Esophagus muscularis mucosa (tissue), 4 donors: ENCODE data around the gene PDK2. TPM values are rescaled to one million over a fixed set of nuclear protein-coding genes. Genes with fewer than 3 reads are reported as not detected.

Source experiments
- DNase-seq: peaks from one replicate; pipeline ENCODE4 v3.0.0-alpha.2; 2017; ENCODE audit errors: extremely low spot score
- H3K27ac ChIP-seq, 4 donors: fragments of 200-600 bp; sonication (generic); replicated peaks in 1 of 4; 1 replicate in 3 of 4; 2 replicates in 1 of 4; pipeline ENCODE4 v1.5.1; 2016 to 2019; ENCODE audit warnings: mild to moderate bottlenecking in 1 of 4
- H3K27me3 ChIP-seq, 4 donors: fragments of 200-600 bp; sonication (generic); one replicate each; pipeline versions ENCODE4 v1.5.1 to v1.6.0; 2016 to 2019
- H3K36me3 ChIP-seq, 4 donors: fragments of 200-600 bp; sonication (generic); one replicate each; pipeline ENCODE4 v1.5.1; 2016 to 2019
- H3K4me1 ChIP-seq, 4 donors: fragments of 200-600 bp; sonication (generic); one replicate each; pipeline ENCODE4 v1.5.1; 2016 to 2019
- H3K4me3 ChIP-seq, 4 donors: fragments of 200-600 bp; sonication (generic); 1 replicate in 2 of 4; 2 replicates in 2 of 4; pipeline ENCODE4 v1.5.1; 2016 to 2019; ENCODE audit warnings: mild to moderate bottlenecking in 4 of 4, moderate library complexity in 1 of 4
- H3K9me3 ChIP-seq, 4 donors: fragments of 200-600 bp; sonication (generic); 1 replicate in 3 of 4; 2 replicates in 1 of 4; pipeline ENCODE4 v1.5.1; 2016 to 2019
- EP300 ChIP-seq: sonication (generic); formaldehyde crosslinking; IDR thresholded peaks from one replicate; pipeline ENCODE4 v1.6.1; 2017; ENCODE audit warnings: antibody characterized with exemption
- POLR2A ChIP-seq: fragments of 450-650 bp; IDR thresholded peaks from one replicate; pipeline ENCODE4 v1.6.1; 2017; ENCODE audit warnings: antibody characterized with exemption, moderate library complexity, mild to moderate bottlenecking, low read depth
- POLR2AphosphoS5 ChIP-seq, 2 donors: sonication (generic); formaldehyde crosslinking; IDR thresholded peaks; one replicate each; pipeline ENCODE4 v1.6.1; 2017; ENCODE audit warnings: antibody characterized with exemption in 2 of 2
- WGBS: methylation state at CpG from one replicate; pipeline ENCODE4 v1.1.5; 2018; 5-methylcytosine and 5-hydroxymethylcytosine counted together
- intact Hi-C: fragments of 100-400 bp; cut with DNase I; formaldehyde crosslinking; loops from one replicate; pipeline ENCODE4 v1.15.1; 2023
- total RNA-seq, 4 donors: library from RNA; depleted of rRNA; stranded (reverse); fragments of >200 nt; gene quantifications; one replicate each; pipeline versions ENCODE4 v1.1.0 to v1.2.1, GENCODE V29; 2016
- TF ChIP-seq, protein P1 (sequence below), 3 experiments: fragments of 200-600 bp in 2 of 3; fragments of 450-650 bp in 1 of 3; sonication (generic) in 2 of 3; IDR thresholded peaks; one replicate each; pipeline ENCODE4 v1.5.1; 2017 to 2019; ENCODE audit warnings: antibody characterized with exemption in 3 of 3, mild to moderate bottlenecking in 2 of 3, moderate library complexity in 1 of 3

The PDK2 gene
- total RNA-seq, 4 donors from 2014 or later = 31.6 to 118 (median 61.4) TPM

DNA sequence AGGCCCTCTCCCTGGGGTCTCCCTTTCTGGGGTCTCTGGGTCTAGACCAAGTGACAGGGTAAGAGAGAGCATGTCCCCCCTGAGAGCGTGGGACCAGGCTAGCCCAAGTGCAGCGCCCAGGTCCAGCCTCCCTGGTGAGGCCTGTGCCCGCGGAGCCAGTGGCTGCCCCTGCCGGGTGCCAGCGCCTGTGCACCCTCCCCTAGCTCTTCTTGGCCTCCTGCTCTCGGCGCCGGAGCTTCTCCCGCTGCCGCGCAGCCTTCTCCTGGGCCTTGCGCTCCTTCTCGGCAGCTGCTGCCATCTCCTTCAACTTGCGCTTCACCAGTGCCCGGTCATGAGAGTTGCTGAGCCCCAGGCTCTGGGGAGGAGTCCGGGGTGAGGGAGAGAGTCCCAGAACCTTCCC is 17.5 kb downstream of the PDK2 start:
- intact Hi-C loops = loop anchor here (5.0 kb wide), 1 partner anchor 35 kb away; no protein-coding TSS in a partner anchor
- no peak for DNase-seq
- WGBS = no CpG with 5 or more reads among the region's 17 CpGs
- H3K4me1 ChIP-seq = peaks cover 36 to 54% (median 44%) of the 10 kb centered on the region in 4 donors
- peaks cover 0 to 5% (median 0%) of the 10 kb centered on the region in 4 donors for H3K27me3 ChIP-seq
- peaks cover 20 to 32% (median 30%) of the 10 kb centered on the region in 4 donors for H3K36me3 ChIP-seq
- H3K4me3 ChIP-seq = no peak overlapping the region
- H3K9me3 ChIP-seq = no peaks in the 10 kb centered on the region
- H3K27ac ChIP-seq = peak overlapping the region; percentile 78 to 87 (median 80)
- no peak for TF ChIP-seq POLR2AphosphoS5 (IDR thresholded peaks at IDR 0.05)
- TF ChIP-seq, protein P1, sequence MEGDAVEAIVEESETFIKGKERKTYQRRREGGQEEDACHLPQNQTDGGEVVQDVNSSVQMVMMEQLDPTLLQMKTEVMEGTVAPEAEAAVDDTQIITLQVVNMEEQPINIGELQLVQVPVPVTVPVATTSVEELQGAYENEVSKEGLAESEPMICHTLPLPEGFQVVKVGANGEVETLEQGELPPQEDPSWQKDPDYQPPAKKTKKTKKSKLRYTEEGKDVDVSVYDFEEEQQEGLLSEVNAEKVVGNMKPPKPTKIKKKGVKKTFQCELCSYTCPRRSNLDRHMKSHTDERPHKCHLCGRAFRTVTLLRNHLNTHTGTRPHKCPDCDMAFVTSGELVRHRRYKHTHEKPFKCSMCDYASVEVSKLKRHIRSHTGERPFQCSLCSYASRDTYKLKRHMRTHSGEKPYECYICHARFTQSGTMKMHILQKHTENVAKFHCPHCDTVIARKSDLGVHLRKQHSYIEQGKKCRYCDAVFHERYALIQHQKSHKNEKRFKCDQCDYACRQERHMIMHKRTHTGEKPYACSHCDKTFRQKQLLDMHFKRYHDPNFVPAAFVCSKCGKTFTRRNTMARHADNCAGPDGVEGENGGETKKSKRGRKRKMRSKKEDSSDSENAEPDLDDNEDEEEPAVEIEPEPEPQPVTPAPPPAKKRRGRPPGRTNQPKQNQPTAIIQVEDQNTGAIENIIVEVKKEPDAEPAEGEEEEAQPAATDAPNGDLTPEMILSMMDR (IDR thresholded peaks at IDR 0.05) = no peak

DNA sequence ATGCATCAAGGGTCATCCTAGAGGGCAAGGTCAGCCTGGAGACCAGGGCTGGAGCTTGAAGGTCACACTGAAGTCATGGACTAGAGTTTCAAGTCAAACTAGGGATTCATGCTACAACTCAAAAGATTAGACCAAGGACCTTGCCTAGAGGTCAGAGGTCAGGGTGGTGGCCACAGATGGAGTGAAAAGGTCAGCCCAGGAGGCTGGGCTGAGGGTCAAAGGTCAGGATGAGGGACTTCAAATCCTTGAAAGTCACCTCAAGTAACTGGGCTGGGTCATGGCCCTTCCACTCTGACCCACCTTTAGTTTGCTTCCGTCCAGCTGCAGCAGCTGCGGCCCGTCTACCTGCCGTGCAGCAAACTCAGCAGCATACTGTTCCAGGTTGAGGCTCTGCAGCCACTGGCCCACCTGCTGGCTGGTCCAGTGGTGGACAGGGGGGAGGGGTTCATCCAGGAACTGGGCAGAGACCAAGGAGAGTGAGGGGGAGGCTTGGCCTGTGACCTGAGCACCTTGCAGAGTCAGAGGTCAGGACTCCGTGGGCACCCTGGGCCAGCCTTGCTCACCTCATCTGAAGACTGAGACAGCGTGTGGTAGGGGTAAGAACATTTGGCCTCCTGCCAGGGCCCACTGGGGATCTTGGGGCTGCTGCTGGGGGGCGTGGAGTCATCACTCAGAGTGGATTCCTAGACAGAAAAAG is 18.6 kb downstream of the PDK2 start:
- peaks cover 39 to 62% (median 51%) of the 10 kb centered on the region in 4 donors for H3K4me1 ChIP-seq
- peak overlapping the region in 3 of 4 donors; percentile 78 to 87 (median 80) for H3K27ac ChIP-seq
- H3K27me3 ChIP-seq = peaks cover 0 to 5% (median 0%) of the 10 kb centered on the region in 4 donors
- H3K9me3 ChIP-seq = no peaks in the 10 kb centered on the region
- DNase-seq = no peak
- peaks cover 14 to 22% (median 19%) of the 10 kb centered on the region in 4 donors for H3K36me3 ChIP-seq
- no peak for TF ChIP-seq POLR2AphosphoS5 (IDR thresholded peaks at IDR 0.05)
- TF ChIP-seq POLR2A = no peak
- no peak for TF ChIP-seq EP300
- TF ChIP-seq, protein P1 (IDR thresholded peaks at IDR 0.05) = no peak
- intact Hi-C loops = loop anchor here (5.0 kb wide), 1 partner anchor 34 kb away; no protein-coding TSS in a partner anchor
- WGBS = 91% methylated on average over 4 of the region's 7 CpGs
- H3K4me3 ChIP-seq = no peak overlapping the region

DNA sequence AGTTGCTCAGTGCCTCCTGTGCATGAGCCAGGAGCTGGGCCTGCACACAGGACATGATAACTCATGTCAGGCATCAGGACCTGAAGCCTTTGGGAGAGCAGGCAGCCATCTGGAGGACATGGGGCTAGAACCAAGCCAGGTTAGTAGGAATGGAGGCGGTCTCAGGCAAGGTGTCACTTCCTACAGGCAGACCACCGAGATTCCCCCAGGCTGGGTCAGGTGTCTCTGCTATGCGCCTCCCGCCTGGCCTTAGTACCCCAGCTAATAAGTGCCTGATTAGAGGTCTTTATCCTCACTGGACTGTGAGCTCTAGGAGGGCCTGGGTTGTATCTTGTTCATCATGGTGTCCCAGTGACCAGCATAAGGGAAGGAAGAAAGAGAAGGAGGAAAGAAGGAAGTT is 19.2 kb downstream of the PDK2 start:
- WGBS = 80% methylated on average over 3 of the region's 4 CpGs
- intact Hi-C loops = loop anchor here (5.0 kb wide), 1 partner anchor 33 kb away; no protein-coding TSS in a partner anchor
- no peak for DNase-seq
- Histone ChIP-seq H3K4me3 (no peak overlapping the region), H3K9me3 (no peaks in the 10 kb centered on the region), H3K4me1 (peaks cover 39 to 62% (median 51%) of the 10 kb centered on the region in 4 donors), H3K36me3 (peaks cover 11 to 15% (median 13%) of the 10 kb centered on the region in 4 donors), H3K27me3 (peaks cover 0 to 5% (median 0%) of the 10 kb centered on the region in 4 donors), H3K27ac (no peak overlapping the region)
- TF ChIP-seq, protein P1 (IDR thresholded peaks at IDR 0.05) = no peak
- TF ChIP-seq POLR2A (no peak), POLR2AphosphoS5 (IDR thresholded peaks at IDR 0.05) (no peak), EP300 (no peak)

DNA sequence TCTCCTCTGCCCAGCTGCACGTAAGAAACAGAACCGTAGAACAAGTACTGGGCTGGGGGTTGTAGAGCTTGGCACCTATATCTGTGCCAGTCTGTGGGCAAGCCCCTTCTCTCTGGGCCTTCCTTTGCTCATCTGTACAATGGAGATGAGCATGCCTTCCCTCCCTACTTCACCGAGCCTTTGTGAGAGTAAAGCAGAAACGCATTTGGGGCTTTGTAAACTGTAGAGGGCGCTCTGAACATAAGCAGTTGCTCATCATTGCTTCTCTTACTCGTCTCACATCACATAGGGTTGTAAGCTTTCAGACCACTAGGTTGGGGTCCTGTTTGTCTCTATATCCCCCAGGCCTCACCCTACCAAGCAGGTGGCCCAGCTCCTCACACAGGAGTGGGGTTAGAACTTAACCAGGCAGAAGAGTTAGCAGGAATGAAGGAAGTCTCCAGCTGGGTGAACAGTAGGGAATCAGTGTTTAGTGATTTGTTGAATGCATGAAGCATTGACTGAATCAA is 19.8 kb downstream of the PDK2 start:
- Histone ChIP-seq H3K9me3 (no peaks in the 10 kb centered on the region), H3K27me3 (peaks cover 0 to 5% (median 0%) of the 10 kb centered on the region in 4 donors), H3K4me3 (no peak overlapping the region), H3K36me3 (peaks cover 6 to 10% (median 8%) of the 10 kb centered on the region in 4 donors), H3K27ac (no peak overlapping the region), H3K4me1 (peaks cover 39 to 62% (median 51%) of the 10 kb centered on the region in 4 donors)
- TF ChIP-seq, protein P1 (IDR thresholded peaks at IDR 0.05) = peak; percentile 35 to 61 (median 48)
- TF ChIP-seq POLR2A = no peak
- no peak for TF ChIP-seq POLR2AphosphoS5 (IDR thresholded peaks at IDR 0.05)
- no peak for TF ChIP-seq EP300
- WGBS = 27% methylated on average over 6 of the region's 6 CpGs
- intact Hi-C loops = loop anchor here (5.0 kb wide), 1 partner anchor 32 kb away; no protein-coding TSS in a partner anchor
- no peak for DNase-seq
